Neural crest cell (in vitro differentiated cells): ENCODE data around the gene SLC2A2. TPM values are rescaled to one million over a fixed set of nuclear protein-coding genes. Genes with fewer than 3 reads are reported as not detected.

Experiments
- DNase-seq: peaks from one replicate; pipeline ENCODE4 v3.0.0; 2021; ENCODE audit warnings: low read depth, mixed read lengths, low spot score
- H3K27ac Mint-ChIP-seq: one replicate; pipeline ENCODE4 v1.8.0; 2021; ENCODE audit warnings: mild to moderate bottlenecking, mixed read lengths; ENCODE audit not compliant: unreplicated experiment
- H3K27me3 Mint-ChIP-seq: 2 replicates; pipeline ENCODE4 v1.8.0; 2021; ENCODE audit warnings: low read depth, mild to moderate bottlenecking, mixed read lengths
- H3K36me3 Mint-ChIP-seq: 2 replicates; pipeline ENCODE4 v1.8.0; 2021; ENCODE audit warnings: low read depth, mild to moderate bottlenecking, mixed read lengths
- H3K4me1 Mint-ChIP-seq: 2 replicates; pipeline ENCODE4 v1.8.0; 2021; ENCODE audit warnings: mixed read lengths
- H3K4me3 Mint-ChIP-seq: one replicate; pipeline ENCODE4 v1.8.0; 2021; ENCODE audit warnings: mild to moderate bottlenecking, mixed read lengths
- H3K9me3 Mint-ChIP-seq: 2 replicates; pipeline ENCODE4 v1.8.0; 2021; ENCODE audit warnings: mixed read lengths
- total RNA-seq: library from RNA; stranded (reverse); gene quantifications from 2 replicates; pipeline ENCODE4 v1.2.1, GENCODE V29; 2021
- TF ChIP-seq, protein P1 (sequence below): fragments of 200-600 bp; sonication (generic); conservative IDR thresholded peaks from 2 replicates; pipeline ENCODE4 v1.5.0; 2021; ENCODE audit warnings: antibody characterized with exemption, mild to moderate bottlenecking

The SLC2A2 gene
- total RNA-seq, 1 donor from 2014 or later, result not detected

DNA sequence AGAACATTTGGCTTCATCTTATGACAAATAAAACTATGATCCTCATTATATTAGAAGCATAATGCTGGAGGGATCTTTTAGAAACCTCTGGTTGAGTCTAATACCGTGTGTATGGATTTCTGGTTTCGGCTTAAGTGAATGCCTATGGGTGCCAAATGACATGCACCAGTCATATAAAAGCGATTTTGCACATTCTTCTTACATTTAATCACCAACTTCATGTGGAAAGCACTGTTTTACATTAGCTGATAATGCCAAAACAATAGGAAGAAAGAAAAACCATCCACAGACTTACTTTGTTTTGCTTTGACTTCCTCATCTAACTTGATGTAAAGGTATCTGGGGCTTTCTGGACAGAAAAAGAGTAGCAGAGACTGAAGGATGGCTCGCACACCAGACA is 20.9 kb downstream of the SLC2A2 start:
- TF ChIP-seq, protein P1, sequence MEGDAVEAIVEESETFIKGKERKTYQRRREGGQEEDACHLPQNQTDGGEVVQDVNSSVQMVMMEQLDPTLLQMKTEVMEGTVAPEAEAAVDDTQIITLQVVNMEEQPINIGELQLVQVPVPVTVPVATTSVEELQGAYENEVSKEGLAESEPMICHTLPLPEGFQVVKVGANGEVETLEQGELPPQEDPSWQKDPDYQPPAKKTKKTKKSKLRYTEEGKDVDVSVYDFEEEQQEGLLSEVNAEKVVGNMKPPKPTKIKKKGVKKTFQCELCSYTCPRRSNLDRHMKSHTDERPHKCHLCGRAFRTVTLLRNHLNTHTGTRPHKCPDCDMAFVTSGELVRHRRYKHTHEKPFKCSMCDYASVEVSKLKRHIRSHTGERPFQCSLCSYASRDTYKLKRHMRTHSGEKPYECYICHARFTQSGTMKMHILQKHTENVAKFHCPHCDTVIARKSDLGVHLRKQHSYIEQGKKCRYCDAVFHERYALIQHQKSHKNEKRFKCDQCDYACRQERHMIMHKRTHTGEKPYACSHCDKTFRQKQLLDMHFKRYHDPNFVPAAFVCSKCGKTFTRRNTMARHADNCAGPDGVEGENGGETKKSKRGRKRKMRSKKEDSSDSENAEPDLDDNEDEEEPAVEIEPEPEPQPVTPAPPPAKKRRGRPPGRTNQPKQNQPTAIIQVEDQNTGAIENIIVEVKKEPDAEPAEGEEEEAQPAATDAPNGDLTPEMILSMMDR, result no peak
- no peaks in the 10 kb centered on the region for H3K36me3 Mint-ChIP-seq
- H3K27me3 Mint-ChIP-seq, result no peaks in the 10 kb centered on the region
- peaks cover 13% of the 10 kb centered on the region for H3K4me1 Mint-ChIP-seq
- H3K9me3 Mint-ChIP-seq, result peaks cover 2% of the 10 kb centered on the region
- no peak for DNase-seq
- no peak overlapping the region for H3K27ac Mint-ChIP-seq
- no peak overlapping the region for H3K4me3 Mint-ChIP-seq

DNA sequence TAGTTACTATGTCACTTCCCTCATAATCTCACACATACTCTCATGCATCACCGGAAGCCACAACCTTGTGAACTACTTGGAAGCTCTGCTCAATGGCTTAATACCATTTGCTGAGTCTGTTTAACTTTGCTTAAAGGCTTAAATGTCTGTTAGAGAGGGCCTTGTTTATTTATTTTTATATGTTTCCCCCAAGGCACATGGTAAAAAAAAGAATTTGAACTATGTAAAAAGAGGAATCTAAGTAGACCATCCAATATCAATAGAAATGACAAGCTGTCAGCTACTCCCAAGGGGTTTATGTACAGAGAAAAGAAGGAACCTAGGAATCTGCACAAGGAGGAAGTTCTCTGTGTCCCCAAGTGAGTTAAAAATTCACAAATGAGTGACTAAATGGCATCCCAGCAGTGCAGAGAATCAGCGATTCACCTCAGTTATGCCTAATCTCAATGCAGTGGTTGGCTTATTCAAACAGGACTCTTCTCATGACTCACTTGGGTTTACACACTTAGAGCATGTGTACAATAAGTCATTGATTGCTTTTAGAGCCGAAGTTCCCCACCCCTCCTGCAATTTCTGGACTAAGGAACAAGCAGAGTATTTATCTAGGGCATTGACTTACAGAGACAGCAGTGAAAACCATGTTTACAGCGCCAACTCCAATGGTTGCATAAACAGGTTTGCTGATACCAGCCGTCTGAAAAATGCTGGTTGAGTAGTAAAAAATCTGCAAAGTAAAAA is 24.4 kb downstream of the SLC2A2 start:
- Mint-ChIP-seq H3K27me3 (no peaks in the 10 kb centered on the region), H3K9me3 (peaks cover 2% of the 10 kb centered on the region), H3K4me1 (peaks cover 13% of the 10 kb centered on the region), H3K4me3 (no peak overlapping the region), H3K36me3 (no peaks in the 10 kb centered on the region), H3K27ac (no peak overlapping the region)
- no peak for DNase-seq
- TF ChIP-seq, protein P1, result no peak

DNA sequence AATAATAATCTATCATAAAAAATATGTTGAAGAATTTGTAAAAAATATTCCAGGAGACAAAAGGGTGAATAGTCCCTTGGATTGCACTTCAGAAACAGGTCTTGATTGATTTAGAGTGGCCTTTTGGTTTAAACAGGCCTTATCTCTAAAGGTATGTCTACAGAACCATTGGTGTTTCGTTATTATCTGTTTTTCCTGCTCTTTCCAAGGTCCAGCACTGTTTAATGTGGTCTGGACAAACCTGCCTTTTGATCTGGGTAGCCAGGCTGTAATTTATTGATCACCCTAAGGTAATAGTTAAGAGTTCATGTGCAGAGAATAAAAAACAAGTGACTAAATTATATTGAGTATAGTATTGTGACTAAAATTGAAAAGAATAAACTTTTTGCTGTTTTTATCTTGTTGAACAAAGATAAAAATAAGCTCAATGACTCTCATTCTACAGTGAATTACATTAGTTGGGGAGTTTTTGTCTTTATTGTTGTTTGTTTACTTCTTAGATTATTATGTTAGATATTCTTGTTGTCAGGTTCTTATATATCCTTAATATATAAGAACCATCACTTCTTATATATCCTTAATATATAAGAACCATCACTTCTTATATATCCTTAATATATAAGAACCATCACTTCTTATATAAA is 25.1 kb downstream of the SLC2A2 start:
- peaks cover 13% of the 10 kb centered on the region for H3K4me1 Mint-ChIP-seq
- no peak overlapping the region for H3K4me3 Mint-ChIP-seq
- no peak for DNase-seq
- TF ChIP-seq, protein P1, result no peak
- no peaks in the 10 kb centered on the region for H3K9me3 Mint-ChIP-seq
- no peaks in the 10 kb centered on the region for H3K36me3 Mint-ChIP-seq
- H3K27ac Mint-ChIP-seq, result no peak overlapping the region
- H3K27me3 Mint-ChIP-seq, result no peaks in the 10 kb centered on the region

DNA sequence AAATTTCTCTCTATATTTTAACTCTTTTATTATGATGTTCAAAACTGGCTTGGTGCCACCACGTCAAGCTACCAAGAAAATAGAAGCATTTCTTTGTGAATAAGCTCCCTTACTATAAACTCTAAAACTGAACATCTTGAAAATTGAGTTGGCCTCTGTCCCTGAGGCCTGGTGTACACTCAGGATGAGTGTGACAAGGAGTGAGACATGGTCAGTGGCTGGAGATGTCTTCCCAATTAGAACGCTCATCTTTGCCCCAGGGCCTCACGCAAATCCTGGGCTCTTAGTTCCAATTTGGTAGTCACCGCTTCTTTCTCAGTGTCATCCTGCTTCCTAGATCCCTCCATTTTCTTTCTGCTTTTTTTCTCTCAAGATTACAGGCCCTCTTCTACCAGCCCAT is 26.2 kb downstream of the SLC2A2 start:
- H3K36me3 Mint-ChIP-seq, result no peaks in the 10 kb centered on the region
- DNase-seq, result no peak
- H3K4me3 Mint-ChIP-seq, result no peak overlapping the region
- H3K27ac Mint-ChIP-seq, result no peak overlapping the region
- no peaks in the 10 kb centered on the region for H3K9me3 Mint-ChIP-seq
- H3K27me3 Mint-ChIP-seq, result no peaks in the 10 kb centered on the region
- TF ChIP-seq, protein P1, result no peak
- H3K4me1 Mint-ChIP-seq, result peaks cover 13% of the 10 kb centered on the region

DNA sequence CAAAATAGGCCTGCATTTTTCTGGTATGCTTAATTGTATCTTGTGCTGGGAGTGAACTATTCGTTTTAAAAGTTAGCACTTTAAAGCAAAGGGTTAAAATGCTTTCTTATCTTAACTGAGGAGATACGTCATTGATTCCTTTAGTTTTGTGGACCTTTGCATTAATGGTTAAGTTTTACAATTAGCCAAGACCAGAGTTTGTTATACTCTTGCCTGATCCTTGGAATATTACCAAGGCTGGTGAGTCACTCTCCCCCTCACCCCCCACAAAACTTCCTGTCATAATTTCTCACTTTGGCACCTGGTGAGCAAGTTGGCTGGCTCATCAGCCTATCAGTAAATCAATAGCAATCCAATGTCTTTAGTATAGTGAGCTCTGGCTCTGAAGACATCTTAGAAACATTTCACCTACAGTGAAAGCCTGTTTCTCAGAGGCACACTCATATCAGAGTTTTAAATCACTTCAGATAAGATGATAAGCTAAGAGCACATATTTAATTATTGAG is 26.7 kb downstream of the SLC2A2 start:
- TF ChIP-seq, protein P1, result no peak
- Mint-ChIP-seq H3K4me1 (peaks cover 13% of the 10 kb centered on the region), H3K4me3 (no peak overlapping the region), H3K36me3 (no peaks in the 10 kb centered on the region), H3K9me3 (no peaks in the 10 kb centered on the region), H3K27me3 (no peaks in the 10 kb centered on the region), H3K27ac (no peak overlapping the region)
- no peak for DNase-seq
